GM23338 (cell line): Measurements from ENCODE around the gene DCLK2. TPM values are rescaled to one million over a fixed set of nuclear protein-coding genes. Genes with fewer than 3 reads are reported as not detected.

Experiments used
- ATAC-seq: fragments of 200-7000 bp; cut with Tn5 transposase; 3 replicates; pipeline ENCODE4 v1.9.1; 2020
- DNase-seq: peaks from one replicate; pipeline ENCODE4 v3.0.0-alpha.2; 2015; ENCODE audit warnings: low spot score
- H2AFZ ChIP-seq: fragments of 200-600 bp; sonication (generic); 2 replicates; pipeline ENCODE4 v1.8.0; 2016; ENCODE audit warnings: antibody characterized with exemption, mild to moderate bottlenecking, moderate library complexity
- H3F3A ChIP-seq: fragments of 200-600 bp; sonication (generic); replicated peaks from 2 replicates; pipeline ENCODE4 v1.8.0; 2017; ENCODE audit warnings: antibody characterized with exemption, mixed run types, low read depth
- H3K27ac ChIP-seq: fragments of 200-600 bp; sonication (generic); 2 replicates; pipeline ENCODE4 v1.6.1; 2016; ENCODE audit warnings: low read depth
- H3K27me3 ChIP-seq: fragments of 200-600 bp; sonication (generic); 2 replicates; pipeline ENCODE4 v1.8.0; 2016; ENCODE audit warnings: mild to moderate bottlenecking, mixed run types, moderate library complexity; ENCODE audit not compliant: insufficient read depth
- H3K36me3 ChIP-seq: fragments of 200-600 bp; sonication (generic); 2 replicates; pipeline ENCODE4 v1.8.0; 2016; ENCODE audit warnings: mild to moderate bottlenecking; ENCODE audit not compliant: insufficient read depth
- H3K4me1 ChIP-seq: fragments of 200-600 bp; sonication (generic); 2 replicates; pipeline ENCODE4 v1.8.0; 2016; ENCODE audit warnings: mild to moderate bottlenecking, moderate library complexity; ENCODE audit not compliant: insufficient read depth
- H3K4me2 ChIP-seq: fragments of 200-600 bp; sonication (generic); 2 replicates; pipeline ENCODE4 v1.7.1; 2017; ENCODE audit warnings: mixed run types
- H3K4me3 ChIP-seq: fragments of 200-600 bp; sonication (generic); 2 replicates; pipeline ENCODE4 v1.6.1; 2016; ENCODE audit warnings: mixed run types
- H3K79me2 ChIP-seq: fragments of 200-600 bp; sonication (generic); replicated peaks from 2 replicates; pipeline ENCODE4 v1.8.0; 2017; ENCODE audit warnings: mild to moderate bottlenecking; ENCODE audit not compliant: insufficient read depth
- H3K9me2 ChIP-seq: fragments of 200-600 bp; sonication (generic); 2 replicates; pipeline ENCODE4 v1.8.0; 2017; ENCODE audit not compliant: insufficient read depth
- H4K20me1 ChIP-seq: fragments of 200-600 bp; sonication (generic); replicated peaks from 2 replicates; pipeline ENCODE4 v1.8.0; 2017; ENCODE audit warnings: mild to moderate bottlenecking; ENCODE audit not compliant: insufficient read depth
- H3K27ac Mint-ChIP-seq: 2 replicates; pipeline ENCODE4 v1.8.0; 2020; ENCODE audit warnings: inconsistent platforms, mild to moderate bottlenecking, moderate library complexity, mixed read lengths
- H3K27me3 Mint-ChIP-seq: 3 replicates; pipeline ENCODE4 v1.8.0; 2022; ENCODE audit warnings: low read depth, mild to moderate bottlenecking, moderate library complexity, mixed read lengths, inconsistent platforms; ENCODE audit not compliant: insufficient read depth, poor library complexity
- H3K36me3 Mint-ChIP-seq: 3 replicates; pipeline ENCODE4 v1.8.0; 2021; ENCODE audit warnings: low read depth, mild to moderate bottlenecking, inconsistent platforms, moderate library complexity, mixed read lengths
- H3K4me1 Mint-ChIP-seq: 3 replicates; pipeline ENCODE4 v1.8.0; 2020; ENCODE audit warnings: mild to moderate bottlenecking, inconsistent platforms, mixed read lengths
- H3K4me3 Mint-ChIP-seq: 3 replicates; pipeline ENCODE4 v1.8.0; 2021; ENCODE audit warnings: moderate library complexity, mild to moderate bottlenecking, inconsistent platforms, mixed read lengths
- H3K9me3 Mint-ChIP-seq: 3 replicates; pipeline ENCODE4 v1.8.0; 2020; ENCODE audit warnings: moderate library complexity, mild to moderate bottlenecking, inconsistent platforms, mixed read lengths
- CREB1 ChIP-seq: fragments of 250-450 bp; sonication (Bioruptor Pico); IDR thresholded peaks from 2 replicates; pipeline ENCODE4 v1.5.0; 2020; ENCODE audit warnings: low read depth, mild to moderate bottlenecking, moderate library complexity
- CTCF ChIP-seq, 2 experiments: fragments of 200-600 bp in 1 of 2; sonication (generic) in 1 of 2; conservative IDR thresholded peaks; 2 replicates each; pipeline versions ENCODE4 v1.5.1 to v1.6.1; 2016 to 2017; ENCODE audit warnings: antibody characterized with exemption in 2 of 2, low read depth in 2 of 2, mild to moderate bottlenecking in 2 of 2, moderate library complexity in 1 of 2
- ETS1 ChIP-seq: IDR thresholded peaks from 2 replicates; pipeline ENCODE4 v1.6.1; 2016; ENCODE audit warnings: antibody characterized with exemption
- JUNB ChIP-seq: IDR thresholded peaks from one replicate; pipeline ENCODE4 v1.6.1; 2016; ENCODE audit warnings: antibody characterized with exemption; ENCODE audit not compliant: unreplicated experiment
- NANOG ChIP-seq: IDR thresholded peaks from 2 replicates; pipeline ENCODE4 v1.6.1; 2016; ENCODE audit warnings: antibody characterized with exemption, borderline replicate concordance
- POLR2AphosphoS5 ChIP-seq: IDR thresholded peaks from 2 replicates; pipeline ENCODE4 v1.6.1; 2016; ENCODE audit warnings: antibody characterized with exemption, low read depth
- REST ChIP-seq: IDR thresholded peaks from one replicate; pipeline ENCODE4 v1.6.1; 2018; ENCODE audit warnings: antibody characterized with exemption; ENCODE audit not compliant: unreplicated experiment
- STAT1 ChIP-seq: IDR thresholded peaks from one replicate; pipeline ENCODE4 v1.6.1; 2016; ENCODE audit warnings: antibody characterized with exemption; ENCODE audit not compliant: unreplicated experiment
- ZNF114 ChIP-seq: fragments of 250-450 bp; sonication (Bioruptor Pico); IDR thresholded peaks from 2 replicates; pipeline ENCODE4 v1.5.0; 2020; ENCODE audit warnings: mild to moderate bottlenecking, moderate library complexity
- ZNF331 ChIP-seq: fragments of 250-450 bp; sonication (Bioruptor Pico); IDR thresholded peaks from 2 replicates; pipeline ENCODE4 v1.5.0; 2020; ENCODE audit warnings: low read depth, mild to moderate bottlenecking, moderate library complexity
- ZNF462 ChIP-seq: fragments of 250-450 bp; sonication (Bioruptor Pico); IDR thresholded peaks from 2 replicates; pipeline ENCODE4 v1.5.0; 2020; ENCODE audit warnings: mild to moderate bottlenecking, moderate library complexity
- polyA plus RNA-seq: library from polyadenylated mRNA; unstranded; fragments of >200 nt; fragmentation: Nextera tagmentation; extraction: Ambion mirVana; gene quantifications from 2 replicates; pipeline ENCODE4 v1.2.1, GENCODE V29; 2016
- total RNA-seq: library from RNA; depleted of rRNA; stranded (reverse); fragments of >200 nt; shearing (Covaris generic); gene quantifications from 2 replicates; pipeline ENCODE4 v1.2.3, GENCODE V29; 2014

DCLK2 gene
- total and polyA plus RNA-seq, 2 experiments from 2014 or later, result 0.49 TPM; not detected in 1

GRCh38 chr4:150123796-150124677 lies 45.8 kb downstream of the DCLK2 start (continued):
- TF ChIP-seq ZNF462 (CRISPR knock-in tag) (no peak), STAT1 (no peak)

GRCh38 chr4:150126201-150126863 lies 48.1 kb downstream of the DCLK2 start:
- H3K27ac ChIP-seq, result no peak overlapping the region
- Mint-ChIP-seq H3K27ac (no peak overlapping the region), H3K4me3 (no peak overlapping the region), H3K36me3 (0 out of 3 replicates have a peak, but pooled peaks cover 3% of the 10 kb centered on the region), H3K27me3 (no peaks in the 10 kb centered on the region), H3K4me1 (no peaks in the 10 kb centered on the region), H3K9me3 (peaks cover 10% of the 10 kb centered on the region; the same call in 1 of the 3 replicates)
- no peaks in the 10 kb centered on the region for H3K9me2 ChIP-seq
- ATAC-seq (no peak), DNase-seq (no peak)
- H3F3A ChIP-seq, result no peaks in the 10 kb centered on the region
- H3K4me2 ChIP-seq, result no peak overlapping the region
- H2AFZ ChIP-seq, result no peak overlapping the region
- no peaks in the 10 kb centered on the region for H3K36me3 ChIP-seq
- H3K27me3 ChIP-seq, result no peaks in the 10 kb centered on the region
- H3K79me2 ChIP-seq, result no peaks in the 10 kb centered on the region
- no peak overlapping the region for H3K4me3 ChIP-seq
- no peaks in the 10 kb centered on the region for H4K20me1 ChIP-seq
- TF ChIP-seq ETS1, result no peak
- TF ChIP-seq ZNF331, result no peak
- TF ChIP-seq JUNB, result no peak
- TF ChIP-seq NANOG, result no peak
- no peak for TF ChIP-seq CTCF (conservative IDR thresholded peaks at IDR 0.05; ENCODE audit: low read depth in 2 of 2)
- TF ChIP-seq REST, result no peak
- TF ChIP-seq ZNF114 (CRISPR knock-in tag), result no peak
- no peak for TF ChIP-seq CREB1
- TF ChIP-seq POLR2AphosphoS5, result no peak
- H3K4me1 ChIP-seq, result no peaks in the 10 kb centered on the region
